DOHH2 (cell line): Measurements from ENCODE around the gene ATP9B.

ENCODE experiments used
- CTCF ChIP-seq: fragments of 200-600 bp; sonication (generic); IDR thresholded peaks from one replicate; pipeline ENCODE4 v1.5.1; 2014; ENCODE audit warnings: antibody characterized with exemption, mild to moderate bottlenecking, low read depth, low read length; ENCODE audit not compliant: poor library complexity, severe bottlenecking
- EZH2phosphoT487 ChIP-seq: fragments of 200-600 bp; sonication (generic); IDR thresholded peaks from 2 replicates; pipeline ENCODE4 v1.6.1; 2017; ENCODE audit warnings: borderline replicate concordance, mild to moderate bottlenecking, antibody characterized with exemption, low read length, moderate library complexity, mixed read lengths

GRCh38 chr18:79344208-79344581 lies 275.0 kb downstream of the ATP9B start:
- TF ChIP-seq CTCF (no peak), EZH2phosphoT487 (no peak)
